HG03575 (cell line): Measurements from ENCODE around the gene ALG6.
"Not testable (repeated sequence)": the region's sequence is repeated elsewhere in the genome, so short reads cannot be mapped to it uniquely, and the experiment has no call there.

ENCODE experiments used
- ATAC-seq: cut with Tn5 transposase; IDR thresholded peaks from one replicate; pipeline ENCODE4 v1.9.1; 2021; ENCODE audit not compliant: unreplicated experiment, insufficient number of reproducible peaks, low FRiP score; ENCODE audit errors: extremely low read depth

The ALG6 gene

DNA sequence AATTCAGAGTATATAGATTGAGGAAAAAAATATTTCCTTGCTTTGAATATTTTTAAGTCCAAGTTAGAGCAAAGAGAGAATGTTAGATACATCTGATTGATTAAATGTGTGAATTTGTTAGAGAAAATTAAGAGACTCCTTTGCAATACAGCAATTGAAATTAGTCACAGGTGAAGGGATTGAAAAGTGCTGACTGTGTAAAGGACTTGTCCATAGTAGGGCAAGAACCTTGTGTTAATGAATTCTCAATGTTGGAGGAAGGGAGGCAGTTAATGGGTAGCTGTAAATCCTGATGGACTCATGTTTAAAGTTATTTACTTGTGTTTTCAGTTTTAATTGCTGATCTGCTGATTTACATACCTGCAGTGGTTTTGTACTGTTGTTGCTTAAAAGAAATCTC, 38.6 kb downstream of the ALG6 start:
- ATAC-seq: no peak

DNA sequence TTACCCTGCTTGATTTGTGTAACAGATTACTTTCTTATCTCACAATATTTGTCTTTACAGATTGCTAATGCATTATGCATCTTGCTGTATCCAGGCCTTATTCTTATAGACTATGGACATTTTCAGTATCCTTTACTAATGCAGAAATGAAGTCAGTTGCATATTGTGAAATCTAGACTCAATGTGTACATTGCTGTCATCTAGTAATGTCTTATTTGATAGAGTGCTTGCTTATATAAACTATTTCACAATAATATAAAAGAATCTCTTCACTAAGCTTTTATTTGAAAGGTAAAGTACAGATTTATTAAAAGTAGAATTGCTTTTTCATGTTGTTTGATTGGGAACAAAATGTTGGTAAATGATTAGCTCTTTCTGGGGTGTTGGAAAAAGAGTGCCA, 39.6 kb downstream of the ALG6 start:
- ATAC-seq: no peak

DNA sequence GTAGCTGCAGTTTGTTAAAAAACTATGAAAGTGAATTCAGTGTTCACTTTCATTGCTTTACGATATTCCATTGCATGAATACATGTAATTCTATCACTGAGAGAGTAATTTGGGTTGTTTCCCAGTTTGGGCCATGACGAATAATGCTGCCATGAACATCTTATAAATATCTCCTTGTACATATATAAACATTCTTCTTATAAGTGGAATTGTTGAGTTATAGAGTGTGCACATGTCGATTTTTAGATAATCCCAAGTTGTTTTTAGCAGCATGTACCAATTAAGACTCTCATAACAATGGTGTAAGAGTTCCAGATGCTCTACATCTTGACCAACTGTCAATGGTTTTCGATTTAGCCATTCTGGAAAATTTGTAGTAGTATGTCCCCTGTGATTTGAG, 40.9 kb downstream of the ALG6 start:
- no peak for ATAC-seq

DNA sequence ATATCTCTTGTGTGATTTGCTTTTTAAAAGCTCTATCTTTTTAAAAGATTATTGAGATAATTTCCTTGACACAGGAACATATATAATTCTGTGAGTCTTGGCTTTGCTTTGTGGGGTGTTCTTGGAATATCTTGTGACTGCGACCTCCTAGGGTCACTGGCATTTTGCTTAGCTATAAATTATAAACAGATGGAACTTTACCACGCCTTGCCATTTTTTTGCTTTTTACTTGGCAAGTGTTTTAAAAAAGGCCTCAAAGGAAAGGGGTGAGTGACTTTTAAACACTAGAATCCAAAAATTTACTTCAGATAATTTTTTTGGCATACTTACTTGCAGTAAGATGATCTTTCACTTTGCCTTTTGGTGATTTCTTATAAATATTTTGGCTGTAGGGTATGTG, 43.6 kb downstream of the ALG6 start:
- no peak for ATAC-seq

DNA sequence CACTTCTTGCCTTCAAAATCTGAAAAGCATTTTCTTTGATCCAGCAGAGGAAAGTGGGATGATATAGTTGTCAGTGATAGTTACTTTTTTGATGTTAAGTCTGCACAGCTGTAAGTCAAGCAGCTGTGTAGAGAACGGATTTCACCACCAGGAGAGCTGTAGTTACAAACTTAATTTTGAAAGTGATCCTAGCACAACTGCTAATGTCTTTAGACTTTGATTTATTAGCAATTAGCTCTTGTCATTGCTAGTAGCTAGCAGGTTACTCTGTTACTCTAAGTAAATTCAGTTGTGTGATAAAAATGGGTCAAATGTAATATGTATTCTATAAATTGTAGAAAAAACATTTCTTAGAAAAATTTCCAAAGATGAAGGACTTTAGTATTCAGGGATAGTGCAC, 46.0 kb downstream of the ALG6 start:
- ATAC-seq: no peak

DNA sequence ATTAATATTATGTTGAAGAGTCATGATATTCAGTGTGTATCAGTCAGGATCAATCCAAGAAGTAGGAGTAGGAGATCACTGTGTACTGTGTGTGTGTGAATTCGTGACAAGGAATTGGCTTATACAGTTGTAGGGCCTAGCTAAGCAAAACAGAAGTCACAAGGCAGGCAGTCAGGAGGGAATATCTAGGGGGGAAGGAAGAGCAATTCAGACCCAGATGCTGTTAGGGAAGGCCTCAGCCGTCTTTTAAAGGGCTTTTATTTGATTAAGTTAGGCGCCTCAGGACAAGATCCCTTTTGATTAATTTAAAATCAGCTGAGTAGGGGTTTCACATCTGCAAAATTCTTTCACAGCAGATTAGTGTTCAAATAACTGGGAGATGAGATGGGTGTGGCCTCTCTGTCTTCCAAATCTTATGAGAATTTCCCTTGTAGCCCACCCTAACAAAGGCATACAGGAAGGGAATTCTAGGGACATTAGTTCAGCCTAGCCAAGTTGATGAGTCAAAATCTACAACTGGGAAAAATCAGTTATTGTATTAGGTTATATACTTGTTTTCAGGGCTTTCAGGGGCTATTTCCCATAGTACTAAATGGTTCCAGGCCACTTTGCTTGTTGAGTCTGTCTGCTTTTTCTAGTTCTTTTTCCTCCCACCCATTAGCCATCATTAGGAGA, 47.4 kb downstream of the ALG6 start:
- ATAC-seq: no peak

DNA sequence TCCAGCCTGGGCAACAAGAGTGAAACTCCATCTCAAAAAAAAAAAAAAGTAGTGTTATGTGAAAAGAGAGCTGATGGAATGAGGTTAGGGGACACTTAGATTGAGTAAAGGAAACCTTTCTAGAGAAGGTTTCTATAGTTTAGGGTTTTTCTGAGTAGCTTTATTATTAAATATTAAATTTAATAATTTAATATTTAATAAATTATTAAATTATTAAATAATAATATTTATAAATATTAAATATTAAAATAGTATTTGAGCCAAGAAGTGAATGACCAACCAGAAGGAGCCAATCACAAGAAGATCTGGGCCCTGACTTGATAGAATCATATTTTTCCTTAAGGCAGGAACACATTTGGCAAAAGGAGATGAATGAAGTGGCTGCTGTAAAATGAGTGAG, 50.7 kb downstream of the ALG6 start:
- ATAC-seq: no peak

DNA sequence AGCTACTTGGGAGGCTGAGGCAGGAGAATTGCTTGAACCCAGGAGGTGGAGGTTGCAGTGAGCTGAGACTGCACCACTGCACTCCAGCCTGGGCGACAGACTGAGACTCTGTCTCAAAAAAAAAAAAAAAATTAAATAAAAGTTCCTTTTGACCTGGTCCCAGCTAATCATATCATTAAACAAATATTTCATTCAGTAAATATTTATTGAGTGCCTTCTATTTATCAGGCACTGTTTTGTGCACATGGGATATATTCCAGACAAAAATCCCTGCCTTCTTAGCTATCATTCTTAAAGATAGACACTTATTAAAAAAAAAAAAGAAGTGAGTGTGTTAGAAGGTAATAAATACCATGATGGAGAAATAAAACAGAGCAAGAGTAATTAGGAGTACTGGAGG, 53.3 kb downstream of the ALG6 start:
- ATAC-seq: not testable (repeated sequence)

DNA sequence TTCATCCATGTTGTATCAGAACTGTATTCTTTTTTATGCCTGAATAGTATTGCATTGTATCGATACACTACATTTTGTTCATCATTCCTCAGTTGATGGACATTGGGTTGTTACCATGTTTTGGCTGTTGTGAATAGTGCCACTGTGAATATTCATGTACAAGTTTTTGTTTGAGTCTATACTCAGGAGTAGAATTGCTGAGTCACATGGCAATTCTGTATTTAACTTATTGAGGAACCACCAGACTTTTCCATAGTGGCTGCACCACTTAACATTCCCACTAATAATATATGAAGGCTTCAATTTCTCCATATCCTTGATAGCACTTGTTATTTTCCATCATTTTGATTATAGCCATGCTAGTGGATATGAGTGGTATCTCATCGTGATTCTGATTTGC, 56.2 kb downstream of the ALG6 start:
- ATAC-seq: no peak

DNA sequence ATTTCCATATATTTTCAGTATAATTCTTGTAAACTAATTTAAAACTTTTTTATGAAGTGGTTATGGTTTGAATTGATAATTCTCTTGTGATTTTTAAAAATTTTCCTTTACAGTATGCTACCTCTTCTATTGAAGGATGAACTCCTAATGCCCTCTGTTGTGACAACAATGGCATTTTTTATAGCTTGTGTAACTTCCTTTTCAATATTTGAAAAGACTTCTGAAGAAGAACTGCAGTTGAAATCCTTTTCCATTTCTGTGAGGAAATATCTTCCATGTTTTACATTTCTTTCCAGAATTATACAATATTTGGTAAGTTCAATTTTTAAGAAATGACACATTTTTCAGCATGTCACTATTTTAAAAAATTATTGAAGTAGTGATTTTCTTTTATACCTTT, 61.4 kb downstream of the ALG6 start:
- ATAC-seq: no peak

DNA sequence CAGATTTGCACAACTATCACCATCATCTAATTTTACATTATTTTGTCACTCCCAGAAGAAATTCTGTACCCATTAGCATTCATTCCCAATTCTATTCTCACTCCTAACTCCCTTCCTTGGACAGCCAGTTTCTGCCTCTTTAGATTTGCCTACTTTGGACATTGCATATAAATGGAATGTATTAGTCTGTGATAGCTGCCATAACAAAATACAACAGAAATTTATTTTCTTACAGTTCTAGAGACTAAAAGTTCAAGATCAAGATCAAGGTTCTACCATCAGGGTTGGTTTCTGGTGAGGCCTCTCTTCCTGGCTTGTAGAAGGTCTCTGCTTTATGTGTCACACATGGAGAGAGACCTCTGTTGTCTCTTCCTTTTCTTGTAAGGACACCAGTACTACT, 61.9 kb downstream of the ALG6 start:
- ATAC-seq: no peak

DNA sequence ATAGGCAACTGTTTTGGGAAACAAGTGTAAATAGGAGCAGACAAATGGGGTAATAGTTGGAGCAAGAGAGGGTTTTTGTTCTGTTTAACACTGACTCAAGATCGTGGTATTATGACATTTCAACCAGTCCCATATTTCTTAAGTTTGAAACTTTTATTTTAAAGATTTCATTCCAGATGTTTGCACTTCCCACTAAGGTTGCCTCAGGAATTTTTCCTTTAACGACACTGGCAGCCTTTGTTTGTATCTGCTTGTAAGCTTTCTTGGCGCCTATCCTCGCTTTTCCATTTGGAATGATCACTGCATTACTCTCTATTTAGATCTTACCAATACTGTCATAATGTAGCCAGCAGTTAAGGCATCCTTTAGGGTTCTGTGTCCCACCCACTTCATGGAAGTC, 67.7 kb downstream of the ALG6 start:
- ATAC-seq: no peak

DNA sequence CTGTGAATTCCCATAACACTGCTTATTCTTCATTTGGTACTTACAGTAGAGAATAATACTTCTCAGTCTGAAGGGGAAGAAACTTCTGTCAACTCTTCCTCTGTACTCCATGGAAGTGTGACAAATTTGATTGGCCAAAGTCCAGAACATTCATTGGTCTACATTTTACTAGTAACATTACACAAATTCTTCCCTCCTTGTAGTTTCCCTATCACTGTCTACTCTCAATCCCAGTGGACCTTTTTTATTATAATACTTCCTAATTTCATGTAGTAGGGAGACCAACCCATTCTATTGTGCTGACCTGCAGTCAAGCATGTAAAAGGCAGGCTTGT, 74.7 kb downstream of the ALG6 start:
- no peak for ATAC-seq

DNA sequence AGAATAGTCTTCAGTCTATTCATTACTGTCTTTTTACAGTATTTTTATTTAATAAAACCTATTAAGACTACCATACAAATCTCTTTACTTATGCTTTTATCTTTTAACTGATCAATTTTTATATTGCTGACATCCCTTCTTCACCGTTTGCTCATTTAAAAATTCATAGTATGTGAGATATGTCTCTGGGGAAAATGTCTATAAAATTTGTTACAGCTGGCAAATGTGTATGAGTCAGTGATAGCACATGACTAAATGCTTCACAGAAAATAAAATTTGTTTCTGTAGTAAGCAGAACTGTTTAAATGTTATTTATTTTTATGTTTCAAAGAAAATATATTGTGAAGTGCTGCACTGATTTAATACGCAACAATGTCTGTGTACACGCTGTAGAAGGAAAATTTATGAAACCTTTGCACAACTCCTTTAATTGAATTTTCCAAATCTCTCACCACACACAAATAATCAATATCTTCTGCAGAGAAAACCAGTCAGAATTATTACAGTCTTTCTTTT, 81.4 kb downstream of the ALG6 start:
- no peak for ATAC-seq

DNA sequence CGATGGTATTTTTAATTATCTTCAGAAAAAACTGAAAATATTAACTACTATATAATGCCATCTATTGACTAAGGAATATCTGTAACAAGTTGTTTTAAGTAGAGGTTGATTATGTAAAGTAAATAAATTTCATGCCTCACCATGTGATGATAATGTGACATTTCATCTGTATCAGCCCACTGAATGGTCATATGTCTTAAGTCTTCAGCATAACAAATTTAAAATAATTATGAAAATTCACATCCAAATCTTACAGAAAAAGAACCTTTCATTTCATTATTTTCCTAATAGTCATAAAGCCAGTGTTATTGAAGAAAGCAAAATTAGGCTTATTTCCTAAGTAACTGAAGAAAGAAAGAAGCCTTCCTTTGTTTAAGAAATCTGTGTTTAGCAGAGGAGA, 83.0 kb downstream of the ALG6 start:
- ATAC-seq: no peak

DNA sequence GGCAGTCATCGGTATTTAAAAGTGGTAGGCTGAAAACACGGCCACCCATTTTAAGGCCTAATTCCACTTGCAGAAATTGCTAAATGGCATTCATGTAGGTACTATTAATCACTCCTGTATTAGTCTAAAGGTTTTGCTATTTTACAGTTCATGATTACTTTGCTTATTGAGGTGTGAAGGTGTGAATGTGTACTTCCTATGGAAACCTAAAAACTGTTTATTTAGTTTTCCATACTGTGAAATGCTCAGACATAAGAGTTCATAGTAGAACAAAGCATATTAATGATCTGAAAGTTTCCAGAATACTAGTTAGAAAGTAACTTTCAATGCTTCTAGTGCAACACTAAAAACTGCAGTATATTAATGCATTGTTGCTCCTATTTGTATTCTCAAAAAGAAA, 85.8 kb downstream of the ALG6 start:
- ATAC-seq: no peak

DNA sequence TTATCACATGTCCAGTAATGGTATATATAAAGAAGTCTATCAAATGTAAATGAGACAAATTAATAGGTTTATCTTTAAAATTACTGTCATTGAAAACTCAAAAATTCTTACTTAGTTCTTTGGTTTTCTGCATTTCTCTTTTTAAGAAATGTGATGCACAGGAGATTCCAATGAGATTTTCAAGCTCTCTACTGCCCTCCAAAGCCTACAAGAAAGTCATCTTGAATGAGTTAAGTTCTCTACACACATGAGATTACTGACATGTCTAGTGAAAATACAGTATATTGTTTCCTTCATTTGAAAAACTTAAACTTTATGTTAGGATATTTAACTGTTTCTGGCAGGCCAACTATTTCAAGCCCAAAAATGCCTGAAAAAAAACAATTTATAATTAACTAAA, 86.8 kb downstream of the ALG6 start:
- ATAC-seq: no peak

DNA sequence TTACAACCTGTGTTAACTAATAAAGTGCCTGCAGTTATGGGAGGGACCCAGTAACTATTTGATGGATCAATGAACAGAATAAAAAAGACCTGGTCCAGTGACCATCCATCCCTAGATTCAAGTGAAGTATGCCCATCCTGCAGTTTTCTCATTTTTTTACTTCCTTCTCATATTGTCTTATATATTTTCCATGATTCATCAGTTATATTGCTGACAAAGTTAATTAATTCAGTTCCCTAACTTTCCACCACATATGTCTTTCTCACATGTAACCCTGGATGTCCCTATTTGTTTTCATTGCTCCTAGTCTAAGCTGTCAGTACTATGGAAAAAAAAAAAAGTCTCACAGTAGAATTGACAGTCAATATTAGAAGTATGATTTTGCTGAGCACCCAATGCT, 91.3 kb downstream of the ALG6 start:
- ATAC-seq: no peak

DNA sequence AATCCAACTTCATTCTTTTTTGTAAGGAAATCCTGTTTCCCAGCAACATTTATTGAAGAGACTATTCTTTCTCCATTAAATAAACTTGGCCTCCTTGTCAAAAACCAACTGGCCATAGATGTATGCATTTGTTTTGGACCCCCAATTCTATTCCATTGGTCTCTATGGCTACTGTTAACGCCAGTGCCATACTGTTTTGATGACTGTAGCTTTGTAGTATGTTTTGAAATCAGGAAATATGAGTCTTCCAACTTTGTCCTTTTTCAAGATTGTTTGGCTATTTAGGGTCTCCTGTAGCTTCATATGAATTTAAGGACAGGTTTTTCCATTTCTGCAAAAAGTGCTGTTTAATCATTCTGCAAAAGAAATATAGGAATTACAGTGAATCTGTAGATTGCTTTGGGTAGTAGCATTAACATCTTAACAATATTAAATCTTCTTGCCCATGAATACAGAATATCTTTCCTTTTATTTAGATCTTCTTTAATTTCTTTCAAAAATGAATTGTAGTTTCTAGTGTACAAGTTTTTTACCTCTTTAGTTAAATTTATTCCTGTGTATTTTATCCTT, 94.3 kb downstream of the ALG6 start:
- no peak for ATAC-seq

DNA sequence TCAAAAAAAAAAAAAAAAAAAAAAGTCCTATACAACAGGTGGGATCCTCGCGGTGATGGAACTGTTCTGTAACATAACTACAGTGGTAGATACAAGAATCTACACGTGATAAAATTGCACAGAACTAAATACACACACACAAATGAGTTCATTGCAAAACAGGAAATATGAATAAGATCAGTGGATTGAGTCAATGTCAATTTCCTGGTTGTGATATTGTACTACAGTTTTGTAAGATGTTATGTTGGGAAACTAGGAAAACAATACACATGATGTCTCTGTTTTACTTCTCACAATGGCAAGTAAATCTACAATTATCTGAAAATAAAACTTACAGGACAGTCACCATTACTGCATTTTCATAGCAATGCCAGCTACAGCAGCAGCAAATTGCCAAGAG, 95.8 kb downstream of the ALG6 start:
- ATAC-seq: no peak

DNA sequence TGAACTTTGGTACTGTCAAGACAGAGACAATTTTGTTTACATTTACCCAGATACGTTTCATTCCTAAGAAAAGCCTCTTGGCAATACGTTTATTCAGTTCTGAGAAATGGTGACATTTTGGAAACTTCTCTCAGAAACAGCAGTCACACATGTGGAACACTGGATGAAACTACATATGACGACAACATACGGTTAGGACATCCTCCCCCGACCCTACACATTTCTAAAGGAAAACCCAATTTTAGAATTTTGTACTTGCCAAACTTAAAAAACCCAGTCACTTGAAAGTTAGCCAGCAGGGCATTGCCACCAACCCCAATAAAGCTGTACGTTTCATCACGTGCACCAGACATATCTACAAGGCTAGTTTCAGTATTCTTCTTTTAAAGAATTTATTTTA, 98.8 kb downstream of the ALG6 start:
- ATAC-seq: no peak
